LNCaP clone FGC (cell line): ENCODE results near the gene CACNB4.

ENCODE experiments used
- DNase-seq: peaks from one replicate; pipeline ENCODE4 v3.0.0-alpha.2; 2011; ENCODE audit warnings: low read depth
- H3K4me3 ChIP-seq: 2 replicates; pipeline ENCODE4 v1.5.1; 2011; ENCODE audit warnings: mild to moderate bottlenecking, low read depth, low read length, control low read depth
- TF ChIP-seq, protein P1 (sequence below): IDR thresholded peaks from 2 replicates; pipeline ENCODE4 v1.5.1; 2012; ENCODE audit warnings: mild to moderate bottlenecking; ENCODE audit not compliant: control insufficient read depth, insufficient read depth; ENCODE audit errors: extremely low read depth

The CACNB4 gene

DNA sequence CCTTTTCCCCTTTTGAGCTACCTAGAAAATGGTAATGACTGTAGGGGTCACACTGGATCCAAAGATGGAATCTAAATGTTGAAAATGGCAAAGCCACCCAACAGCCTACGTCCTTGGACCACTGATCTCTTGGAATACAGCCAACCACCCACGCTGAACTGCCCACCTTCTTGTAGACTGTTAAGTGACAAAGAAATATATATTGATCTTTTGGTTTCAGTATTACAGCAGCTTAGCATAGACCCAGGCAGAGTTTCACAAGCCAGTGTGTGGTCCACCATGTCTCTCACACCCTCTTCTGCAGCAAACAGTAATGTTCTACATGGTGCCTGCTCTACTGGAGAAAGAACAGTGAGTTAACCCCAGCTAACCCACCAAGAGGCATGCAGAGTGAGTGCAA, 20.2 kb downstream of the CACNB4 start:
- H3K4me3 ChIP-seq: no peak overlapping the region
- TF ChIP-seq, protein P1, sequence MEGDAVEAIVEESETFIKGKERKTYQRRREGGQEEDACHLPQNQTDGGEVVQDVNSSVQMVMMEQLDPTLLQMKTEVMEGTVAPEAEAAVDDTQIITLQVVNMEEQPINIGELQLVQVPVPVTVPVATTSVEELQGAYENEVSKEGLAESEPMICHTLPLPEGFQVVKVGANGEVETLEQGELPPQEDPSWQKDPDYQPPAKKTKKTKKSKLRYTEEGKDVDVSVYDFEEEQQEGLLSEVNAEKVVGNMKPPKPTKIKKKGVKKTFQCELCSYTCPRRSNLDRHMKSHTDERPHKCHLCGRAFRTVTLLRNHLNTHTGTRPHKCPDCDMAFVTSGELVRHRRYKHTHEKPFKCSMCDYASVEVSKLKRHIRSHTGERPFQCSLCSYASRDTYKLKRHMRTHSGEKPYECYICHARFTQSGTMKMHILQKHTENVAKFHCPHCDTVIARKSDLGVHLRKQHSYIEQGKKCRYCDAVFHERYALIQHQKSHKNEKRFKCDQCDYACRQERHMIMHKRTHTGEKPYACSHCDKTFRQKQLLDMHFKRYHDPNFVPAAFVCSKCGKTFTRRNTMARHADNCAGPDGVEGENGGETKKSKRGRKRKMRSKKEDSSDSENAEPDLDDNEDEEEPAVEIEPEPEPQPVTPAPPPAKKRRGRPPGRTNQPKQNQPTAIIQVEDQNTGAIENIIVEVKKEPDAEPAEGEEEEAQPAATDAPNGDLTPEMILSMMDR: no peak
- DNase-seq: no peak

DNA sequence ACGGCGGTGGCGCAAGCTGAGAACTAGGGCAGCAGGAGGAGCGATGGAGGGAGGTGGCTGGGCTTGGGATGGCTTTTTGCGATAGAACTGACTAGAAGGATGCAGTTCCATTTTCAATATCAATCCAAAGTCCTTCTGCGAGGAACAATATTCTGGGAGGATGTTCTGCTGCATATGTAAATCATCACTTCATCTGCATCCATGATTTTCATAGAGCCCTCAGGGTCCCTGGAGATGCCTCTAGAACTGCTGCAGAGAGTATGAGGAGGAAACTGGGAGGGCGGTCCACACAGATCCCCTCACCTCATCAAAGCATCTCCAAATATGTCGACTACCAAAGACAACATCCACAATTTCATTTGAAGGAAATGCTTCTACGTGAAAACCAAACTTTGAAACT, 20.8 kb downstream of the CACNB4 start:
- H3K4me3 ChIP-seq: no peak overlapping the region
- no peak for DNase-seq
- TF ChIP-seq, protein P1: no peak

DNA sequence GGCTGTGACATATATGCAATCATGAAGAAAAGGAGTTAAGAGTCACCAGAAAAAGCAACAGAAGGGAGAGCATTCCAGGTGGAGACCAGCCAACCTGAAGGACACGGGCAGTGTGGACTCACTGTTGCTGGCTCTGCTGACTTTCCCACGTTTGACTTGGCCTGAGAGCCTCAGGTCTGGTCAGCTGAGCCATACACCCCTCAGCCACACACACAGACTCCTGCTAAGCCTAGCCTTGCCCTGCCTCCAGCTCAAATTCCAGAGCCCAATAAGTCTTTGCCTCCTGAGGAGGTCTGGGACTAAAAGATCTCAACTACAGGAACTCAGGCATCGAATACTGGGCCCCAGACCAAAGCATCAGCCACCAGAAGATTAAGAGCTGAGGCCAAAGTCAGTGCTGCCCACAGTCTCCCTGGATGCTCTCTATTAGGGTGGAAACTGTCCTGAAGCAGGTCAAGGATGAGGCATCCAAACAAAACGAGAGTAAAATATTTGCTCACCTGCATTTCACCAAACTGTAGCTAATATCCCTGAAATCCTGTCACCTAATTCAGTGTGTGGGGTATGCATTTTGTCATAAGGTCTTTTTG, 23.3 kb downstream of the CACNB4 start:
- TF ChIP-seq, protein P1: no peak
- no peak overlapping the region for H3K4me3 ChIP-seq
- DNase-seq: no peak

- DNase-seq: no peak
- TF ChIP-seq, protein P1: no peak
- no peak overlapping the region for H3K4me3 ChIP-seq
Observed at GRCh38 chr2:152072011-152072410, 26.8 kb downstream of the CACNB4 start.

GRCh38 chr2:152071518-152071917, 27.3 kb downstream of the CACNB4 start:
- TF ChIP-seq, protein P1: no peak
- H3K4me3 ChIP-seq: no peak overlapping the region
- DNase-seq: no peak

DNA sequence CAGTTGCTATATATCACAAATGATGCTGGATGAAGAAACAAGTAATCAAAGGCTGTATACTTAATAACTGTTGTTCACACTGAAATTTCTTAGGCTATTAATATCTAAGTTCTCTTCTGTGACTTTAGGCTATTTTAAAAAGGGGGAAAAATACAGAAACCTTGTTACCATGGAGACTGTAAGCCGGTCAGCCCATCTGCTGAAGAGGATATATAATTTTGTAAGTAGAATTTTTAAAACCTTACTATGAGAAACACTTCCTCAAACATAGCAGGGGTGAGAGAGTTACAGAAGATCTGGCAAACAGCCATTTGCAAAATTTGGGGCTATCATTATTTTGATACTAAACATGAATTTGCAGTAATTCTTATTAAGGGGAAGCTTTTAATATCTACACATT, 27.8 kb downstream of the CACNB4 start:
- DNase-seq: no peak
- no peak overlapping the region for H3K4me3 ChIP-seq
- TF ChIP-seq, protein P1: no peak

DNA sequence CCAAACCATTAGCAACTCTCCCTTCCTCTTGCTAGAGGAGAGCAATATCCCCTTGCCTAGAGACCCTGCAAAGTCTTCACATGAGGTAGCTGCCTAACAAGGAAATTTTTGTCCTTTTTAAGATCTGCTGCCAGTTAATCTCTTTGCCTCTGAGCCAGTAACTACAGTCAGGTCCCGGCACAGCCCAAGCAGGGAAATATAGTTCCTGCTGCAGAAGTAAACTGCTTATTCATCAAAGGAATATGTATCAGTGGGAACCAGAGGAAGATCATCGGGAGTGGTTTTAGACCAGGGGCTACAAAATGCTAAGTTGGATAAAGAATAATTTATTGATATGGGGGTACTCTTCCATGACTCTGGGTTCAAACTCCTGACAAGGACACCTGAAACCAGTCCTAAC, 30.6 kb downstream of the CACNB4 start:
- no peak for DNase-seq
- no peak overlapping the region for H3K4me3 ChIP-seq
- TF ChIP-seq, protein P1: no peak
